Right ventricle myocardium superior (tissue), 1 donor: ENCODE results near the gene AHCYL1. TPM values are rescaled to one million over a fixed set of nuclear protein-coding genes. Genes with fewer than 3 reads are reported as not detected.
"Not testable (repeated sequence)": the region's sequence is repeated elsewhere in the genome, so short reads cannot be mapped to it uniquely, and the experiment has no call there.

Experiments
- ATAC-seq: fragments of 200-7000 bp; cut with Tn5 transposase; one replicate; pipeline ENCODE4 v1.9.1; 2020; ENCODE audit warnings: mild to moderate bottlenecking; ENCODE audit not compliant: poor library complexity
- DNase-seq: peaks from one replicate; pipeline ENCODE4 v3.0.0-alpha.2; 2020
- intact Hi-C: fragments of 100-400 bp; cut with DNase I; formaldehyde crosslinking; loops from one replicate; pipeline ENCODE4 v1.11.2; 2022
- total RNA-seq: library from RNA; stranded (reverse); fragmentation: NEBNext Ultra II Directional; extraction: Animal tissue kit (Norgen Biotek cat#: 25700); gene quantifications from one replicate; pipeline ENCODE4 v1.2.1, GENCODE V29; 2021
- donor health status: DM: no; HTN: yes; CAD: no; lungs with severe emphysema.

The AHCYL1 gene
- total RNA-seq, 1 donor from 2014 or later = 39.8 TPM

DNA sequence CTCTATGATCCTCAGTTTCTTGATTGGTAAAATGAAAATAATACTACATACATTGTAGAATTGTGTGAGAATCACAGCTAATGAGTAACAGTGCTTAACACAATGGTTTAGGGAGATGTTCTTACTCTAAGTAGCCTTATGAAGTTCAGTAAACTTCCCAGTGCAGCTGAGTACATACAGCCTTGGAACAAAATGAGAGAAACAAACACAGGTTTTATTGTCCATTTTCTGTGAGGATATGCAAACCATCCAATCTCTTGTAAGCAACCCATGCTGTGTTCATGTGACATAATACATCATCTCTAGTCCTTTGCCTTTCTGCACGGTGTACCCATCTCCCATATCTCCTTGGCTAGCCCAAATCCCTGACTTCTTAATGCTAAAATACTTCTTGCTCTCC is 35.2 kb downstream of the AHCYL1 start:
- intact Hi-C loops = no loop called here
- DNase-seq (no peak), ATAC-seq (no peak)

DNA sequence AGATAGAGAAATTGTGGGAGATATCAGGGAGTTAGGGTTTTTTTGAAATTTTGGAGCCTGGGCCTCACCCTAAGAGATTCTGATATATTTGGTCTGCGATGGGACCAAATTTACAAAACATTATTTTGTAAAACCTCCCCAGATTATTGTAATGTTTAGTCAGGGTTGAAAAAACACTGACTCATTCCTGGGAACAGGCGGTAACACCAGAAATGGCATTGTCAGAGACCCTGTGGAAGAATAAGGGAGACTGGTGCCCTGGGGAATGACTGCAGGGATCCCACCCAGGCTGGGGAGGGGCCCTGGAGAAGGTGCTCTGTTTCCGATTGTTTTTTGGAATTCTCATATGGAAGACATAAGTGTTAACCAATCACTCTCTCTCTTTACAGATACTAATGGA is 36.7 kb downstream of the AHCYL1 start:
- ATAC-seq = no peak
- DNase-seq = no peak
- intact Hi-C loops = no loop called here

DNA sequence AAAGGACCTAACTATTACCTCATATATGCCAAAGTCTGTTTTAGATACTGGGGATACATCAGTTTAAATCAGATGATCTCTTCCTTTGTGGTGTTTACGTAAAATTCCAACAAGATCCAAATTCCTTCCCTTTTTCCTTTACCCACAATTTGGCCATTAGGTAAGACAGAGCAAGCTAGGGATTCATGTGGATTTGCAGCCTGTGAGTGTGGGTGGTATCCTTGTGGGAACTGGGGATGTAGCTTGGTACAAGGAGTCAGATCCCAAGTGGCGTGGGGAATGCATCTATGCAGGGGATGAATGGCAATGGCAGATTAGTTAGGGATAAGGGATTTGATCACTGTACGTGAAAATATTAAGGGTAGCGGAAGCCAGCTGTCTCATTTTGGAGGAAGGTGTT is 40.0 kb downstream of the AHCYL1 start:
- intact Hi-C loops = no loop called here
- no peak for ATAC-seq
- DNase-seq = no peak

DNA sequence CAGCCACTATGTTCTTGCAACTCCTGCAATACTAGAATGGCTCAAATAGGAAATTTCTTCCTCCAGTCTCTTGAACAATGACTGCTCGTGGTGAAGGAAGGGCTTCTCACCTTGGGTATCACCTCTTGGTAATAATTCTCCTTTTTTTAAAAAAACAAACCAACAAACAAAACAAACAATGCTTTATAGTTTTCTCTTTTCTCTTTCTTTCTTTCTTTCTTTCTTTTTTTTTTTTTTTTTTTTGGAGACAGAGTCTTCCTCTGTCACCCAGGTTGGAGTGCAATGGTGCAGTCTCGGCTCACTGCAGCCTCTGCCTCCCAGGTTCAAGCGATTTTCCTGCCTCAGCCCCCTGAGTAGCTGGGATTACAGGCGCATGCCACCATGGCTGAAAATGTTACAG is 46.1 kb downstream of the AHCYL1 start:
- ATAC-seq, DNase-seq, intact Hi-C loops: not testable (repeated sequence)

DNA sequence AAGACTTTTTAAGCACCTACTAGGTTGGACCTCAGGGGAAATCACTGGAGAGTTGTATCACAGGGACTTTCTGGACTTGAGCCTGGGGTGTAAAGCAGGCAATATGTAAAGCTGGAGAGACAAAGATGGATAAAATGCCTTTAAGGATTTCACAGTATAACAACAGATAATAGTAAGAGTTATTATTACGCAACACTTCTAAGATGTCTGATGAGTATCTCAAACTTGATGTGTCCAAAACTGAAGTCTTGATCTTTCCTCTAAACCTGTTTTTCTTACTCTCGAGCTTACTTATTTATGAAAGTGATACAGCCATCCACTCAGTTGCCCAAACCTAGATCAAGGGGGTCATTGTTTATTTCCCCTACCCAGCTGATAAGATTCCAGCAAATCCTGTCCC is 47.8 kb downstream of the AHCYL1 start:
- DNase-seq (no peak), ATAC-seq (no peak)
- intact Hi-C loops = no loop called here

DNA sequence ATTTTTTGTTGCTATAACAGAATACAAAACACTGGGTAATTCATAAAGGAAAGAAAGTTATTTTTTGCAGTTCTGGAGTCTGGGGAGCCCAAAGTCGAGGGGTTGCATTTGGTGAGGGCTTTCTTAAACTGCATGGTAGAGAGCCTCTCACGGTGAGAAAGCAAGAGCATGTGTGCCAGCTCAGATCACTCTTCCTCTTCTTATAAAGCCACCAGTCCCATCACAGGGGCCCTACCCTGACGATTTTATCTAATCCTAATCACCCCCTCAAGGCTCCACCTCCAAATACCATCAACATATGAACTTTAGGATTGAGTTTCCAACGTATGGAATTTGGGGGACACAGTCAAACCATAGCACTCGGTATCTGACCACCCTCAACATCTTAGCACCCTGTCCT is 48.9 kb downstream of the AHCYL1 start:
- DNase-seq = no peak
- no peak for ATAC-seq
- intact Hi-C loops = no loop called here

DNA sequence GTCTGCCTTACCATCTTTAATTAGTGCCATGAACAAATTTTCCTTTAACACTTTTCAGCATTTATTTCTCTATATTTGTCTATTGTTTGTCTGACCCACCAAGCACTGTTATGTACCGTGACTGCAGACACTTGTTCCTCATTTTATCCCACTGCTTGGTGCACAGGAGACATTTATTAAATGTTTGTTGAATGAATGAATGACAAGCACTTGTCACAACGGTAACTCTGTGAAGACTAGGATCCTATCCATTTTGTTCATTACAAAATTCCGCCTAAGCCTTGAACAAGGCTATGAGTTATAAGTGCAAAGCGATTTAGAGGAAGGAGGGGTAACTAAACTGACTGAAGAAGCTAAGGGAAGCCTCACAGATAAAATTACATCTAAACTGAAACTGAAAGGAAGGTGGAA is 49.5 kb downstream of the AHCYL1 start:
- intact Hi-C loops = no loop called here
- no peak for DNase-seq

DNA sequence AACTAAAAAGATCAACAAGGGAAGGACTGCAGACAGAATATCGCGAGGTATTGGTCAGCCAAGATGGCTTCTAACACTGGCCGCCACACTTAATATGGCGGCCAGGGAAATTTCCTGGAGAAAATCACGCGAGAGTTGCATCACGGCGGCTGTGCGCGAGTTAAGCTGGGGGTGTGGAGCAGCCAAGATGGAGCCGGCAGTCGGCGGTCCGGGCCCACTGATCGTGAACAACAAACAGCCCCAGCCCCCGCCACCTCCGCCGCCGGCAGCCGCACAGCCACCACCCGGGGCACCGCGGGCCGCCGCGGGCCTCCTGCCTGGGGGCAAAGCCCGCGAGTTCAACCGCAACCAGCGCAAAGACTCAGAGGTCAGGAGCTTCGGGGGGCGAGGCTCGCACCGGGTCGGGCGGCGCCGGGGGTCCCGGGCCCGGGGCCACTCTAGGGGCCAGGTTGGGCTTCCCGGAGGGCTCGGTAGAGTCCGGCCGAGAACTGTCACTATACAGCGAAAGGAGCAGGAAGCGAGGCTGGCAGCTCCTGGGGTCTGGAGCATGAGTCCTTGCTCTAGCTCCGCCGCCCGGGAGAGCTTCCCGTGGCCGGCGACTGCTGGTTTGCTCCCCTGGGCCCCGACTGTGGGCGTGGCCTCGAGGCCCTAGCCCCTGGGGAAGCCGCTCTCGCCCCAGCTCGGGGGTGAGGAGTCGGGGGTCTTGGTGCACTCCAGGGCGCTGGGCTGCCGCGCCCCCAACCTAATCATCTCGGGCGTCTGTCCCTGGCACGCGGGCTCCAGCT is 50.1 kb downstream of the AHCYL1 start, which contains the start of gene STRIP1:
Gene STRIP1 (plus strand): TSS at position 174 of the 785 bp plus-strand sequence. CDS start 14 bp downstream, at position 188.
- ATAC-seq (peak; percentile 98), DNase-seq (peak; percentile 95)
- intact Hi-C loops = no loop called here

More for the DNA sequence above, 49.5 kb downstream of the AHCYL1 start:
- ATAC-seq = no peak

DNA sequence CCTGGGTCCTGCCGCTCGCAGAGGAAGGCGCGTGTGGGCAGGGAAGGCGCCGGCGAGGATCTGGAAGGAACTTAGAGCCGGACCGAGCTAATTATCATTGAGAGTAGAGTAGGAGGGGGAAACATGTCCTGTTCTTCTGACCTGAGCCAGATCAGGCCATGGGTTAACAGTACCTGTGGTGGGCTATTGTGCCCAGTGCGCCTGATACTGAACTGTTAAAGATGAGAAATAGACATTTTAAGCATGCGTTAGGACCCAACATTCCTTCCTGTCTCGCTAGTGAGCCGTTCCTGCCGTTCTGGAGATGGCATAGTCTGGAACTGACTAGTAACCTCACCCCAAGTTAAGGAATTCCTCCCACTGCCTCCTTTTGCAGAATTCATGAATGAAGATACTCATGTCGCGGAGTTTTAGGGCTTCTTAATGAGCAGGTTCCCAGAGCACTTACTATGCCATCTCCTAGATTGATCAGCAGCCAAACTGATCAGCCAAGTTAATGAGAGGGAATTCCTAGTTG is 50.7 kb downstream of the AHCYL1 start:
- ATAC-seq (no peak), DNase-seq (no peak)
- intact Hi-C loops = no loop called here

DNA sequence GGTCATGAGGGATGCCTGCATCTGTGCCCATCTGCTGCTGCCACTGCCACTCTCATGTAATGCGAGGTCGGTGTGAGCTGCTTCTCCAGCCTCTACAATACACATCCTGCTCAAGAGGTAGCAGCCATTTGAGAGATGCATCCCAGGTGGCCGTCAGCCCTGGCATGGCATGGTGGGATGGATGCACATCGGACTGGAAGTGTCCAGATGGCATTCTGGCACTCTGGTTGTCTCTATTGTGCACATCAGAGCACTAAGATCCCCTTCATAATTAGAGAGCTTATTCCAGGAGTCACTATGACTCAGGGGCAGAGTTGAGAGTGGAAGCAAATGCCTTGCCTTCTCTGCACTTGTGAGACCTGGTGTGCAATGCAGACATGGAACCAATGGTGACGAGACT is 53.7 kb downstream of the AHCYL1 start:
- intact Hi-C loops = no loop called here
- no peak for ATAC-seq
- no peak for DNase-seq

DNA sequence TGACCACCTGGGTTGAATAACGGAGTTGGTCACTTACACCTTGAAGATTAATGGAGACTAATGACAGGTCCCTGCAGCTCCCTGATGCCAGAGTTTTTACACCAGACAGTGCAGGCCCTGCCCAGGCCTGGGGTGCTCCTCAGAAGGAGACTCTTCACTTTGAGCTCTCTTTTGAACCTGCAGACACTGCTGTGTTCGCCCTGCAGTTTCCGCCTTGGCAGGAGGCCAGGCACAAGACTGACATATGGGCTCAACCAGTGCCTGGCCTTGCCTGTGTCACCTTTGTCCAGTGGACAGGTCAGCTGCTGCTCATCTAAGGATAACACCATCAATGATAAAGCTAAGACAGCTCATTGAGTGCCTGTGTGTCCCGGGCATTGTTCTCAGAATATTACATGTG is 55.1 kb downstream of the AHCYL1 start:
- ATAC-seq (no peak), DNase-seq (no peak)
- intact Hi-C loops = no loop called here

DNA sequence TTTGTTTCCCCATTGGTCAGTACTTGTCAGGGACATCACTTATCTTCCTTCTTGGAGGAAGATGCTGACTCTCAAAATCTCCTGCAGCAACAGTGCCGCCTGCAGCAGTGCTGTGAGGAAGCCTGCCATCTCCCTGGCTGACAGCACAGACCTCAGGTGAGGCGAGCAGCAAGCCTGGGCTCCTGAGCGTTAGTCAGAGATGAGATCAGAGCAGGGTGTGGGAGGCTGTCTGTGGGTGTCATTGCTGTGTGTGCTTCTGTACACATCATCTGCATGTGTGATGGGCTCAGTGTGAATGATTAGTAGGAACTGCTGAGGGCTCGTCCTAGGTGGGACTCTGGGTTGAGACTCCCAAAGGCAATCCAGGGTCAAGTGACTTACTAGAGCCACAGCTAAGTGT is 56.0 kb downstream of the AHCYL1 start:
- no peak for DNase-seq
- ATAC-seq = no peak
- intact Hi-C loops = no loop called here

DNA sequence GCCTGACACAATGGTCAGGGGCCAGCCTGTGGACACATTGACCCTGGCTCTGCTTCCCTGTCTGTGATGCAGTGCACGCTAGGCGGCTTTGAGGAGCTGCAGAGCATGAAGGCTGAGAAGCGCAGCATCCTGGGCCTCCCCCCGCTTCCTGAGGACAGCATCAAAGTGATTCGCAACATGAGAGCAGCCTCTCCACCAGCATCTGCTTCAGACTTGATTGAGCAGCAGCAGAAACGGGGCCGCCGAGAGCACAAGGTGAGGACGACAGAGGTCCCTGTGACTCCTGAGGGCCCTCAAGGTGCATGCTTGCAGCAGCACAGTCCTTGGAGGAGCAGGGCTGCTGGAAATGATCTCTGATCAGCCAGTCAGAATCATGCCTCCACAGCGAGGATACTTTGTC is 58.5 kb downstream of the AHCYL1 start:
- no peak for ATAC-seq
- DNase-seq = no peak
- intact Hi-C loops = no loop called here

DNA sequence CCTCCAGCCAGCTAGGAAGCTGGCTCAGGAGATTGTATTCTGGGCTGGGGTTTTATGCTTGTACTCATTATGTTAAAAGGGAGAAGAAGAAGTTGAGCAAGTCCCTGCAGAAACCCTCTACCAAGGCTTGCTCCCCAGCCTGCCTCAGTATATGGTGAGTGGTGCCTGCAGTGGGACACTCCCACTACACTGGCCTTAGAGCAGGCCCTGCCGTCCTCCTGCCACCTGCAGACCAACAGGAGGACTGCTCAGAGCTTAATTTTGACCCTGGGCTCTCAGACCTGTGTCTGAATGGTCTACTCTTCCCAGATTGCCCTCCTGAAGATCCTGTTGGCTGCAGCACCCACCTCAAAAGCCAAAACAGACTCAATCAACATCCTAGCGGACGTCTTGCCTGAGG is 62.9 kb downstream of the AHCYL1 start:
- ATAC-seq (no peak), DNase-seq (no peak)
- intact Hi-C loops = no loop called here

DNA sequence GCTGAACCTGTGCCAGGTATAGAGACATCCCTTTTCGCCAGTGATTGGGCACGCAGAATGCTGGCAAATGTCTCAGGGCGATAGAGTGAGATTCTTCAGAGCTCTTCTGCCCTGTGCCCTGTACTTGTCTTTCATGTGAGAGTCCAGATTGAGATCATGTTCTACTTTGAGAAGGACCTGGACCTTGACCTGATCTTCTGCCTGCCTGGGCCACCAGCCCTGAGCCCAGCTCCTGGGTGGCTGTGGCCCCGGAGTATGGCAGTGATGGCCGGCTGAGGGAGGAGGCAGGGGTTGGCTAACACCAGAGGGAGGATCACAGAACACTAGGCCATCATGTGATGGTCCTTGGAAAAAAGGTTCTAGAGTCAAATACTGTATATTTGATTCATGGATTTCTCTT is 63.7 kb downstream of the AHCYL1 start:
- DNase-seq = no peak
- intact Hi-C loops = no loop called here
- no peak for ATAC-seq

DNA sequence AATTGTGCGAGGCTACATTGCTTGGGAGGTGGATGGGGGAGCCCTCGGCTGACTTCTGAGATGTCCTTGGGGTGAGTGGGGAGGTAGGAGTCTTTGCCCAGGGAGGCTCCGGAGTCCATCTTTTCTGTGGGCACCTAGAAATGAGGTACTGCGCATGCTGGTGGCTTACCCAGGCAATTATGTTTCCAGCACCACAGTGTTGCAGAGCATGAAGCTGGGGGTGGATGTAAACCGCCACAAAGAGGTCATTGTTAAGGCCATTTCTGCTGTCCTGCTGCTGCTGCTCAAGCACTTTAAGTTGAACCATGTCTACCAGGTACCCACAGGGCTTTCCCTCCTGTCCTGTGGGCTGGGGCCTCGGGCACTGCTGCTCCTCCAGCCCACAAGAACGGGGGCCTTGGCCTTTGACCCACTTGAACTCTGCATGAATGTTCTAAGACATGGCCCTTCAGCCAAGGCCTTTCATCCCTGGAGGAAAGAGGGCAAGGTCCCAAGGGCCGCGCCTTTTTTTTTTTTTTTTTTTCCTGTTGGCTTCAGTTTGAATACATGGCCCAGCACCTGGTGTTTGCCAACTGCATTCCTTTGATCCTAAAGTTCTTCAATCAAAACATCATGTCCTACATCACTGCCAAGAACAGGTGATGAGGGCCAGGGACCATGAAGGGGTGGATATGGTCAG is 64.5 kb downstream of the AHCYL1 start:
- ATAC-seq = no peak
- no peak for DNase-seq

DNA sequence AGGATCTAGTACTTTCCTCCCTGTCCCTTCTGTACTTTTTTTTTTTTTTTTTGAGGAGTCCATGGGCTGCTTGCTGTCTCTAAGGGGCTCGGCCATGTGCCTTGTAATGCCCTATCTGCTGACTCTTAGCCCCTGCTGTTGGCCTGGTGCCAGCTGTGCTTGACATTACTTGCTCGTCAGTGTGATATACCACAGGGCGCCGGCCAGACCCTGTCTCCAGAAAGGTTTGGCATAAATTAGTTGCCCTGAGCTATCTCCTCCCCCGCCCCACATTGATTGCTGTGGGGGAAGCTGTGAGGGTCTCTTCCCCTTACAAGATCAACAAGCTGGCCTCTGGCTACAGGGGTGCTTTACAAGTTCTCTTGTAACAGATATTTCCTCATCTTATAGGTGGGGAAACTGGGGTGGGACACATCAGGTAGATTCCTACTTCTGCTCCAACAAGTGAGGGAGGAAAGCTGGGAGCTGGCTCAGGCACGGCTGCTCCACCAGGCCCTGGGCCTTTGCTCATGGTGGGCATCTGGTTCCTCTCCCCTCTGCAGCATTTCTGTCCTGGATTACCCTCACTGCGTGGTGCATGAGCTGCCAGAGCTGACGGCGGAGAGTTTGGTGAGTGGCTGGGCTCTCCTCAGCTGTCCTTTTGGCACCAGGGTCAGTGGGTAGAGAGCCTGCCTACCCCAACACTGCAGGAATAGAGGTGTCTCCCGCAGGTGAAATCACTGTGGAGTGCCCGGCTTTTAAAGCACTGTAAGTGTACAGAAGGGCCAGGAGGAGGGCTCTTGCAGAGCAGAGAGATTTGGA is 65.4 kb downstream of the AHCYL1 start:
- no peak for DNase-seq
- ATAC-seq = no peak
- intact Hi-C loops = no loop called here

More for the DNA sequence above, 64.5 kb downstream of the AHCYL1 start:
- intact Hi-C loops = no loop called here

DNA sequence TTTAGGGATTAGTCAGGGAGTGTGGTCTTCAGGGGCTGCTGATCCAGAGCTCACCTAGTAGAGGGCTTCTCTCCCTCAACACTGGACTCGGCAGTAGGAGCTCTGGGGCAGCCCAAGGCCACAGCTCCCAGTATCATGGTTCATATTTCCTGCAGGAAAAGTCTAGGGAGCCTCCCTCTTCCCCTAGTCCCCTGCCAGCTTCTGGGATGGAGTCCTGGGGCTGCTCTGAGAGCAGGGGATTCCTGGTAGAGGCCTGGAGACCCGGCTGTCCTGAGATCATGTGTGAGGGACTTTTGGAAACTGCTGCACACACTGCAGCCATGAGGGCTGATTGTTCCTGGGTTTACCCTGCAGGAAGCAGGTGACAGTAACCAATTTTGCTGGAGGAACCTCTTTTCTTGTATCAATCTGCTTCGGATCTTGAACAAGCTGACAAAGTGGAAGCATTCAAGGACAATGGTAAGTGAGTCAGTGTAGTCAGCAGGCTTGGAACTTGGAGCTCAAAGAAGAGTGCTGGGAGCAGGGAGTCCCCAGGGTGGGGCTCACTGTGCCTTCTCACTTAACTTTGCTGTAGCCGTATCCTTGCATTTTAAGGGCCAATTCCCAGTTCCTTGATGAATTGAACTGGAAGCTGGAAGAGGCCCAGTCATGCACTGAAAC is 66.2 kb downstream of the AHCYL1 start:
- DNase-seq (no peak), ATAC-seq (no peak)
- intact Hi-C loops = no loop called here

DNA sequence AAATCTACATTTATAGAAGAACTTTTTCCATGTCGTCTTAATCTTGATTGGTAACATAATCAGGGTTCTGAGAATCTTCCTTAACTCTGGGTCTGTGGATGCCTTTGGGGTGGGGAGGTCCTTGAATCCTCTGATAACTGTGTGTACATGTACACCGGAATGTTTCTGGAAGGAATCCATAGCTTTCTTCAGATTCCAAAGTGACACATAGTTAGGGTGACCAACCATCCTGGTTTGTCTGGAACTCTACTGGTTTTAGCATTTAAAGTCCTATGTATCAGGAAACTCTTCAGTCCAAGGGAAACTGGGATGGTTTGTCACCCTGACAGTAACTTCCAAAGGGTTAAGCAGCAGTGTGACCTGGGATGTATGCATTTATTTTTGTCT is 66.7 kb downstream of the AHCYL1 start:
- no peak for ATAC-seq
- no peak for DNase-seq
- intact Hi-C loops = no loop called here
